HepG2 (cell line): ENCODE results near the gene PCIF1. TPM values are rescaled to one million over a fixed set of nuclear protein-coding genes. Genes with fewer than 3 reads are reported as not detected.

Experiments
- AHR ChIP-seq: IDR thresholded peaks from 2 replicates; pipeline ENCODE4 v1.6.1; 2018; ENCODE audit warnings: missing genetic modification reagents, missing compliant biosample characterization
- BCL6 ChIP-seq: IDR thresholded peaks from 2 replicates; pipeline ENCODE4 v1.6.1; 2016; ENCODE audit warnings: missing genetic modification reagents, missing compliant biosample characterization
- GMEB1 ChIP-seq: sonication (generic); formaldehyde crosslinking; IDR thresholded peaks from 2 replicates; pipeline ENCODE4 v1.5.1; 2020; ENCODE audit warnings: missing genetic modification reagents, mild to moderate bottlenecking, borderline replicate concordance
- HDAC2 ChIP-seq: sonication (generic); formaldehyde crosslinking; IDR thresholded peaks from 2 replicates; pipeline ENCODE4 v1.4.0; 2020; ENCODE audit warnings: missing genetic modification reagents
- PCBP1 ChIP-seq: fragments of 200-400 bp; formaldehyde crosslinking; IDR thresholded peaks from 2 replicates; pipeline ENCODE4 v1.6.1; 2017; ENCODE audit warnings: mild to moderate bottlenecking, low read depth, low read length, borderline replicate concordance
- SMAD1 ChIP-seq: sonication (generic); formaldehyde crosslinking; IDR thresholded peaks from 2 replicates; pipeline ENCODE4 v1.4.0; 2020; ENCODE audit warnings: missing genetic modification reagents, low read depth, mild to moderate bottlenecking, borderline replicate concordance
- XRCC5 ChIP-seq: fragments of 200-400 bp; formaldehyde crosslinking; optimal IDR thresholded peaks from 2 replicates; pipeline ENCODE3; 2017; ENCODE audit warnings: mild to moderate bottlenecking, low read length
- ZFP90 ChIP-seq: sonication (generic); formaldehyde crosslinking; IDR thresholded peaks from 2 replicates; pipeline ENCODE4 v1.8.0; 2022; ENCODE audit warnings: missing genetic modification reagents, mild to moderate bottlenecking, inconsistent platforms, borderline replicate concordance
- ZGPAT ChIP-seq: IDR thresholded peaks from 2 replicates; pipeline ENCODE4 v1.6.1; 2016; ENCODE audit warnings: mild to moderate bottlenecking
- ZNF333 ChIP-seq: sonication (generic); formaldehyde crosslinking; IDR thresholded peaks from 2 replicates; pipeline ENCODE4 v1.4.0; 2020; ENCODE audit warnings: mild to moderate bottlenecking, missing genetic modification reagents, borderline replicate concordance
- ZNF513 ChIP-seq: sonication (generic); formaldehyde crosslinking; conservative IDR thresholded peaks from 2 replicates; pipeline ENCODE4 v1.5.0; 2020; ENCODE audit warnings: missing genetic modification reagents
- ZNF550 ChIP-seq: sonication (generic); formaldehyde crosslinking; IDR thresholded peaks from 2 replicates; pipeline ENCODE4 v1.4.0; 2020; ENCODE audit warnings: mild to moderate bottlenecking, missing genetic modification reagents, borderline replicate concordance
- ZNF576 ChIP-seq: sonication (generic); formaldehyde crosslinking; IDR thresholded peaks from 2 replicates; pipeline ENCODE4 v1.4.0; 2020; ENCODE audit warnings: mild to moderate bottlenecking, missing genetic modification reagents
- polyA plus RNA-seq, 8 experiments: library from polyadenylated mRNA; depleted of rRNA in 3 of 8; stranded (reverse) in 7 of 8; unstranded in 1 of 8; fragments of >200 nt; fragmentation: Illumina TruSeq in 4 of 8; extraction: Trizol in 4 of 8; gene quantifications; 2 replicates each; pipeline versions ENCODE4 v1.2.1 to v1.2.3, GENCODE V29; 2011 to 2016; ENCODE audit warnings: low read depth in 4 of 8, missing spikeins in 1 of 8, mixed read lengths in 1 of 8; ENCODE audit not compliant: insufficient read depth in 1 of 8
- total RNA-seq, 5 experiments: library from RNA; depleted of rRNA; stranded (reverse); fragments of >200 nt; fragmentation: Illumina TruSeq; extraction: Trizol; gene quantifications; 2 replicates each; pipeline ENCODE4 v1.2.3, GENCODE V29; 2016; ENCODE audit warnings: low read depth in 1 of 5
- TF ChIP-seq, protein P1 (sequence below): sonication (generic); formaldehyde crosslinking; IDR thresholded peaks from 2 replicates; pipeline ENCODE4 v1.5.1; 2020; ENCODE audit warnings: mild to moderate bottlenecking, missing genetic modification reagents, borderline replicate concordance
- TF ChIP-seq, protein P2 (sequence below): sonication (generic); formaldehyde crosslinking; IDR thresholded peaks from 2 replicates; pipeline ENCODE4; 2020; ENCODE audit warnings: missing genetic modification reagents, mild to moderate bottlenecking, borderline replicate concordance

PCIF1 gene
- total and polyA plus RNA-seq, 2 of the 13 experiments (the other 11 are each of a cell fraction or from before 2014, with no cell fraction given), result 20.9 to 24.4 TPM

- TF ChIP-seq, protein P1, sequence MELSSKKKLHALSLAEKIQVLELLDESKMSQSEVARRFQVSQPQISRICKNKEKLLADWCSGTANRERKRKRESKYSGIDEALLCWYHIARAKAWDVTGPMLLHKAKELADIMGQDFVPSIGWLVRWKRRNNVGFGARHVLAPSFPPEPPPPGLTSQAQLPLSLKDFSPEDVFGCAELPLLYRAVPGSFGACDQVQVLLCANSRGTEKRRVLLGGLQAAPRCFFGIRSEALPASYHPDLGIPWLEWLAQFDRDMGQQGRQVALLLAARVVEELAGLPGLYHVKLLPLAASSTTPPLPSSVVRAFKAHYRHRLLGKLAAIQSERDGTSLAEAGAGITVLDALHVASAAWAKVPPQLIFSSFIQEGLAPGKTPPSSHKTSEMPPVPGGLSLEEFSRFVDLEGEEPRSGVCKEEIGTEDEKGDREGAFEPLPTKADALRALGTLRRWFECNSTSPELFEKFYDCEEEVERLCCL, result 0 out of 2 replicates have a peak, but pooled peaks have one; percentile 55
- TF ChIP-seq ZNF513 (CRISPR knock-in tag) (0 out of 2 replicates have a peak, but pooled peaks have one; percentile 40), XRCC5 (no peak), ZNF576 (CRISPR knock-in tag) (no peak), SMAD1 (no peak), HDAC2 (CRISPR knock-in tag) (peak; percentile 23; the same call in 1 of the 2 replicates), ZNF333 (no peak), GMEB1 (no peak), ZGPAT (CRISPR knock-in tag) (no peak), BCL6 (CRISPR knock-in tag) (no peak), PCBP1 (no peak), ZFP90 (CRISPR knock-in tag) (0 out of 2 replicates have a peak, but pooled peaks have one; percentile 35), ZNF550 (0 out of 2 replicates have a peak, but pooled peaks have one; percentile 30), AHR (CRISPR knock-in tag) (no peak)
- TF ChIP-seq, protein P2, sequence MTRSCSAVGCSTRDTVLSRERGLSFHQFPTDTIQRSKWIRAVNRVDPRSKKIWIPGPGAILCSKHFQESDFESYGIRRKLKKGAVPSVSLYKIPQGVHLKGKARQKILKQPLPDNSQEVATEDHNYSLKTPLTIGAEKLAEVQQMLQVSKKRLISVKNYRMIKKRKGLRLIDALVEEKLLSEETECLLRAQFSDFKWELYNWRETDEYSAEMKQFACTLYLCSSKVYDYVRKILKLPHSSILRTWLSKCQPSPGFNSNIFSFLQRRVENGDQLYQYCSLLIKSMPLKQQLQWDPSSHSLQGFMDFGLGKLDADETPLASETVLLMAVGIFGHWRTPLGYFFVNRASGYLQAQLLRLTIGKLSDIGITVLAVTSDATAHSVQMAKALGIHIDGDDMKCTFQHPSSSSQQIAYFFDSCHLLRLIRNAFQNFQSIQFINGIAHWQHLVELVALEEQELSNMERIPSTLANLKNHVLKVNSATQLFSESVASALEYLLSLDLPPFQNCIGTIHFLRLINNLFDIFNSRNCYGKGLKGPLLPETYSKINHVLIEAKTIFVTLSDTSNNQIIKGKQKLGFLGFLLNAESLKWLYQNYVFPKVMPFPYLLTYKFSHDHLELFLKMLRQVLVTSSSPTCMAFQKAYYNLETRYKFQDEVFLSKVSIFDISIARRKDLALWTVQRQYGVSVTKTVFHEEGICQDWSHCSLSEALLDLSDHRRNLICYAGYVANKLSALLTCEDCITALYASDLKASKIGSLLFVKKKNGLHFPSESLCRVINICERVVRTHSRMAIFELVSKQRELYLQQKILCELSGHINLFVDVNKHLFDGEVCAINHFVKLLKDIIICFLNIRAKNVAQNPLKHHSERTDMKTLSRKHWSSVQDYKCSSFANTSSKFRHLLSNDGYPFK (CRISPR knock-in tag), result no peak
Measured at GRCh38 chr20:45925821-45926506, 8.5 kb upstream of the PCIF1 start (continued).
